ENCODE measurements around the gene GEN1. TPM values are rescaled to one million over a fixed set of nuclear protein-coding genes. Genes with fewer than 3 reads are reported as not detected.

Gene GEN1
- total RNA-seq, 4 donors from 2014 or later: 2.3 to 8.8 (median 6.7) TPM

GRCh38 chr2:17762451-17762850, 8.5 kb downstream of the GEN1 start:
- no peak for ATAC-seq (ENCODE audit: low FRiP score)
- no peak for TF ChIP-seq CTCF (IDR thresholded peaks at IDR 0.05)
- no peak for DNase-seq (ENCODE audit: low spot score)

GRCh38 chr2:17763641-17764333, 9.8 kb downstream of the GEN1 start:
- no peak for DNase-seq (ENCODE audit: low spot score)
- no peak for ATAC-seq (ENCODE audit: low FRiP score)
- TF ChIP-seq CTCF (IDR thresholded peaks at IDR 0.05): no peak

GRCh38 chr2:17765398-17765797, 11.5 kb downstream of the GEN1 start:
- ATAC-seq (ENCODE audit: low FRiP score): no peak

GRCh38 chr2:17768894-17769293, 15.0 kb downstream of the GEN1 start:
- TF ChIP-seq CTCF (IDR thresholded peaks at IDR 0.05): no peak
- DNase-seq (ENCODE audit: low spot score) (no peak), ATAC-seq (ENCODE audit: low FRiP score) (no peak)

More at GRCh38 chr2:17765398-17765797, 11.5 kb downstream of the GEN1 start:
- TF ChIP-seq CTCF (IDR thresholded peaks at IDR 0.05): no peak
- DNase-seq (ENCODE audit: low spot score): no peak

- ATAC-seq (ENCODE audit: low FRiP score): no peak
- TF ChIP-seq CTCF (IDR thresholded peaks at IDR 0.05): no peak
These were observed 18.0 kb downstream of the GEN1 start for GRCh38 chr2:17771956-17772355.

GRCh38 chr2:17772532-17772931, 18.6 kb downstream of the GEN1 start:
- DNase-seq (ENCODE audit: low spot score): no peak
- ATAC-seq (ENCODE audit: low FRiP score): no peak
- no peak for TF ChIP-seq CTCF (IDR thresholded peaks at IDR 0.05)

More at GRCh38 chr2:17771956-17772355, 18.0 kb downstream of the GEN1 start:
- DNase-seq (ENCODE audit: low spot score): no peak

GRCh38 chr2:17780546-17780945, 26.6 kb downstream of the GEN1 start:
- TF ChIP-seq CTCF (IDR thresholded peaks at IDR 0.05): no peak
- DNase-seq (ENCODE audit: low spot score): no peak
- no peak for ATAC-seq (ENCODE audit: low FRiP score)

Measured in omental fat pad (tissue), 4 donors.